HepG2 (cell line): ENCODE measurements around the gene GFRA3. TPM values are rescaled to one million over a fixed set of nuclear protein-coding genes. Genes with fewer than 3 reads are reported as not detected.

Experiments
- ATAC-seq: fragments of 200-7000 bp; cut with Tn5 transposase; 3 replicates; pipeline ENCODE4 v1.9.1; 2020; ENCODE audit warnings: mild to moderate bottlenecking, moderate library complexity
- BruUV-seq: library from RNA; stranded (reverse); fragments of 400-500 nt; replicated peaks from 2 replicates; lab custom pipeline; 2021; lab: Mats Ljungman, UMichigan
- CTCF ChIA-PET: fragments of 300-600 bp; formaldehyde crosslinking; extraction: SDS; loops from one replicate; lab custom pipeline; 2021; ENCODE audit warnings: low total read pairs, inconsistent platforms, low intra/inter-chr PET ratio; lab: Yijun Ruan, JAX
- POLR2A ChIA-PET: fragments of 350-600 bp; sonication (Branson Sonifier 250); formaldehyde crosslinking; loops from one replicate; lab custom pipeline; 2020; ENCODE audit warnings: antibody characterized with exemption, inconsistent platforms; lab: Yijun Ruan, JAX
- DNase-seq: peaks from one replicate; pipeline ENCODE4 v3.0.0-alpha.2; 2015; ENCODE audit warnings: low spot score
- FAIRE-seq: peaks from 3 replicates; lab custom pipeline; 2011; peaks lifted over from hg19 to GRCh38; lab: Jason Lieb, UNC
- H2AFZ ChIP-seq: one replicate; pipeline ENCODE4 v1.6.1; 2011; ENCODE audit warnings: low read length, inconsistent platforms
- H3K27ac ChIP-seq: fragments of 300-600 bp; 3 replicates; pipeline ENCODE4 v1.8.0; 2011; ENCODE audit warnings: mixed run types, mild to moderate bottlenecking, mixed read lengths, low read length, inconsistent platforms; ENCODE audit not compliant: insufficient read depth; ENCODE audit errors: extremely low read length
- H3K27me3 ChIP-seq, 2 experiments: fragments of 200-600 bp in 1 of 2; 2 replicates in 1 of 2; 3 replicates in 1 of 2; pipeline versions ENCODE4 v1.6.0 to v1.8.0; 2011; ENCODE audit warnings: low read length in 2 of 2, mild to moderate bottlenecking in 2 of 2, moderate library complexity in 2 of 2, inconsistent platforms in 1 of 2; ENCODE audit not compliant: insufficient read depth in 2 of 2, control insufficient read depth in 1 of 2
- H3K36me3 ChIP-seq, 2 experiments: fragments of 200-600 bp in 1 of 2; replicated peaks in 1 of 2; 2 replicates in 1 of 2; 3 replicates in 1 of 2; pipeline versions ENCODE4 v1.5.1 to v1.8.0; 2011; ENCODE audit warnings: low read length in 2 of 2, inconsistent platforms in 1 of 2; ENCODE audit not compliant: insufficient read depth in 2 of 2, control insufficient read depth in 1 of 2
- H3K4me1 ChIP-seq: 2 replicates; pipeline ENCODE4 v1.5.1; 2012; ENCODE audit warnings: low read length, inconsistent platforms; ENCODE audit not compliant: insufficient read depth
- H3K4me2 ChIP-seq: 2 replicates; pipeline ENCODE4 v1.6.0; 2011; ENCODE audit warnings: low read depth, low read length, inconsistent platforms
- H3K4me3 ChIP-seq, 3 experiments: fragments of 200-600 bp in 1 of 3; sonication (generic), shearing (Covaris generic) in 1 of 3; replicated peaks in 1 of 3; 2 replicates each; pipeline ENCODE4 v1.5.1; 2011 to 2016; ENCODE audit warnings: low read length in 3 of 3, inconsistent platforms in 2 of 3, low read depth in 2 of 3, mild to moderate bottlenecking in 2 of 3, control low read depth in 1 of 3, mixed read lengths in 1 of 3; ENCODE audit not compliant: insufficient read depth in 1 of 3
- H3K79me2 ChIP-seq: one replicate; pipeline ENCODE4 v1.6.1; 2011; ENCODE audit warnings: low read length, inconsistent platforms; ENCODE audit not compliant: insufficient read depth
- H3K9ac ChIP-seq: 2 replicates; pipeline ENCODE4 v1.6.0; 2011; ENCODE audit warnings: mild to moderate bottlenecking, low read depth, low read length, inconsistent platforms; ENCODE audit not compliant: insufficient read depth
- H3K9me3 ChIP-seq: 2 replicates; pipeline ENCODE4 v1.5.1; 2012; ENCODE audit warnings: mild to moderate bottlenecking, low read length
- H4K20me1 ChIP-seq: 2 replicates; pipeline ENCODE4 v1.6.0; 2011; ENCODE audit warnings: inconsistent platforms, mild to moderate bottlenecking, low read length, moderate library complexity; ENCODE audit not compliant: insufficient read depth
- E2F5 ChIP-seq: sonication (generic); formaldehyde crosslinking; conservative IDR thresholded peaks from 2 replicates; pipeline ENCODE4 v1.4.0; 2020; ENCODE audit warnings: missing genetic modification reagents
- IRF2 ChIP-seq: IDR thresholded peaks from 2 replicates; pipeline ENCODE4 v1.6.1; 2018; ENCODE audit warnings: missing genetic modification reagents, missing compliant biosample characterization
- MYPOP ChIP-seq: sonication (generic); formaldehyde crosslinking; IDR thresholded peaks from 2 replicates; pipeline ENCODE4 v1.8.1; 2023; ENCODE audit warnings: mild to moderate bottlenecking, moderate library complexity, missing genetic modification reagents
- NFRKB ChIP-seq: fragments of 450-650 bp; IDR thresholded peaks from 2 replicates; pipeline ENCODE4 v1.6.1; 2017
- PHF21A ChIP-seq: sonication (generic); formaldehyde crosslinking; IDR thresholded peaks from 2 replicates; pipeline ENCODE4 v1.5.0; 2020; ENCODE audit warnings: mild to moderate bottlenecking, missing genetic modification reagents
- SP4 ChIP-seq: sonication (generic); formaldehyde crosslinking; IDR thresholded peaks from 2 replicates; pipeline ENCODE4 v1.8.1; 2023; ENCODE audit warnings: mild to moderate bottlenecking, missing genetic modification reagents
- SPEN ChIP-seq: sonication (generic); formaldehyde crosslinking; IDR thresholded peaks from 2 replicates; pipeline ENCODE4 v1.5.1; 2020; ENCODE audit warnings: low read depth, mild to moderate bottlenecking, missing genetic modification reagents
- THRA ChIP-seq: sonication (generic); formaldehyde crosslinking; IDR thresholded peaks from 2 replicates; pipeline ENCODE4 v1.4.0; 2020; ENCODE audit warnings: missing genetic modification reagents, borderline replicate concordance
- ZFP62 ChIP-seq: sonication (generic); formaldehyde crosslinking; IDR thresholded peaks from 2 replicates; pipeline ENCODE4 v1.4.0; 2020; ENCODE audit warnings: missing genetic modification reagents
- ZNF276 ChIP-seq: sonication (generic); formaldehyde crosslinking; IDR thresholded peaks from 2 replicates; pipeline ENCODE4 v1.4.0; 2020; ENCODE audit warnings: mild to moderate bottlenecking, low read depth, missing genetic modification reagents
- ZNF605 ChIP-seq: sonication (generic); formaldehyde crosslinking; IDR thresholded peaks from 2 replicates; pipeline ENCODE4 v1.8.0; 2022; ENCODE audit warnings: mild to moderate bottlenecking, missing genetic modification reagents
- ZNF724P ChIP-seq: sonication (generic); formaldehyde crosslinking; IDR thresholded peaks from 2 replicates; pipeline ENCODE4 v1.8.0; 2022; ENCODE audit warnings: missing genetic modification reagents, borderline replicate concordance
- ZSCAN22 ChIP-seq: sonication (generic); formaldehyde crosslinking; IDR thresholded peaks from 2 replicates; pipeline ENCODE4 v1.4.0; 2020; ENCODE audit warnings: mild to moderate bottlenecking, missing genetic modification reagents
- WGBS: methylation state at CpG from one replicate; pipeline ENCODE4 v1.1.6; 2017; ENCODE audit warnings: low lambda C conversion rate; 5-methylcytosine and 5-hydroxymethylcytosine counted together
- in situ Hi-C: cut with HindIII; loops from 2 replicates; pipeline ENCODE4 v1.10.0; 2017; ENCODE audit warnings: low pct_unique_long_range_greater_than_20kb; ENCODE audit not compliant: extremely low pct_ligation_motif_present
- intact Hi-C: fragments of 100-400 bp; cut with micrococcal nuclease; formaldehyde crosslinking; loops from one replicate; pipeline ENCODE4 v1.10.0; 2022; ENCODE audit not compliant: unreplicated experiment
- polyA plus RNA-seq, 8 experiments: library from polyadenylated mRNA; depleted of rRNA in 3 of 8; stranded (reverse) in 7 of 8; unstranded in 1 of 8; fragments of >200 nt; fragmentation: Illumina TruSeq in 4 of 8; extraction: Trizol in 4 of 8; gene quantifications; 2 replicates each; pipeline versions ENCODE4 v1.2.1 to v1.2.3, GENCODE V29; 2011 to 2016; ENCODE audit warnings: low read depth in 4 of 8, missing spikeins in 1 of 8, mixed read lengths in 1 of 8; ENCODE audit not compliant: insufficient read depth in 1 of 8
- total RNA-seq, 5 experiments: library from RNA; depleted of rRNA; stranded (reverse); fragments of >200 nt; fragmentation: Illumina TruSeq; extraction: Trizol; gene quantifications; 2 replicates each; pipeline ENCODE4 v1.2.3, GENCODE V29; 2016; ENCODE audit warnings: low read depth in 1 of 5

GFRA3 gene
- total and polyA plus RNA-seq, 2 of the 13 experiments (the other 11 are each of a cell fraction or from before 2014, with no cell fraction given): 0.27 to 0.30 TPM

GRCh38 chr5:138303372-138303771, 29.0 kb upstream of the GFRA3 start:
- Histone ChIP-seq H4K20me1 (no peaks in the 10 kb centered on the region), H3K27ac (no peak overlapping the region), H3K9ac (no peak overlapping the region), H3K36me3 (peaks cover 5 to 22% of the 10 kb centered on the region in 2 experiments; a peak in 3 of 5 replicates)
- 94% methylated on average over 6 of the region's 6 CpGs for WGBS
- BruUV-seq: no TSS peak
- POLR2A ChIA-PET: no interaction called here
- TF ChIP-seq ZFP62 (no peak), ZSCAN22 (no peak), THRA (CRISPR knock-in tag) (no peak), ZNF276 (CRISPR knock-in tag) (no peak)
- TF ChIP-seq, all 625 proteins: peak for 0
- Histone ChIP-seq H3K4me1 (peaks cover 9% of the 10 kb centered on the region), H3K4me2 (no peak overlapping the region), H3K27me3 (no peaks in the 10 kb centered on the region), H3K79me2 (no peaks in the 10 kb centered on the region), H3K4me3 (no peak overlapping the region), H2AFZ (no peak overlapping the region), H3K9me3 (no peaks in the 10 kb centered on the region)
- DNase-seq (no peak), ATAC-seq (no peak), FAIRE-seq (no peak)
- intact Hi-C loops: no loop called here
- CTCF ChIA-PET: no interaction called here
- in situ Hi-C loops: no loop called here

GRCh38 chr5:138289296-138289695, 14.9 kb upstream of the GFRA3 start:
- no peak for FAIRE-seq
- POLR2A ChIA-PET: no interaction called here
- WGBS: 91% methylated on average over 3 of the region's 3 CpGs
- ATAC-seq: no peak
- Histone ChIP-seq H3K27ac (no peak overlapping the region), H3K9ac (no peak overlapping the region), H3K9me3 (no peaks in the 10 kb centered on the region), H3K4me1 (no peaks in the 10 kb centered on the region), H3K4me3 (no peak overlapping the region), H2AFZ (no peak overlapping the region), H3K4me2 (no peak overlapping the region), H3K27me3 (no peaks in the 10 kb centered on the region), H3K79me2 (no peaks in the 10 kb centered on the region), H3K36me3 (peaks cover 9 to 51% of the 10 kb centered on the region in 2 experiments; a peak in 4 of 5 replicates), H4K20me1 (no peaks in the 10 kb centered on the region)
- CTCF ChIA-PET: no interaction called here
- no TSS peak for BruUV-seq
- intact Hi-C loops (no loop called here), in situ Hi-C loops (no loop called here)
- DNase-seq: no peak
- TF ChIP-seq MYPOP: no peak
- TF ChIP-seq E2F5 (CRISPR knock-in tag): no peak
- TF ChIP-seq IRF2 (CRISPR knock-in tag): no peak
- no peak for TF ChIP-seq ZNF724P
- no peak for TF ChIP-seq SP4
- TF ChIP-seq PHF21A: no peak
- TF ChIP-seq NFRKB: no peak
- no peak for TF ChIP-seq ZNF605 (CRISPR knock-in tag)
- no peak for TF ChIP-seq SPEN
